ENCODE results near the gene CDKAL1. TPM values are rescaled to one million over a fixed set of nuclear protein-coding genes. Genes with fewer than 3 reads are reported as not detected.

Gene CDKAL1
- total RNA-seq, 1 experiment from 2014 or later = 11.8 TPM

GRCh38 chr6:20870493-20870892 lies 336.2 kb downstream of the CDKAL1 start:
- DNase-seq (ENCODE audit: unreplicated experiment) = no peak
- Mint-ChIP-seq H3K9me3 (ENCODE audit: unreplicated experiment) (no peaks in the 10 kb centered on the region), H3K27ac (ENCODE audit: low read depth, unreplicated experiment) (no peak overlapping the region), H3K27me3 (ENCODE audit: insufficient read depth, unreplicated experiment) (no peaks in the 10 kb centered on the region), H3K36me3 (ENCODE audit: insufficient read depth, unreplicated experiment) (no peaks in the 10 kb centered on the region), H3K4me3 (ENCODE audit: unreplicated experiment) (no peak overlapping the region), H3K4me1 (ENCODE audit: insufficient read depth, unreplicated experiment) (peaks cover 13% of the 10 kb centered on the region)
- TF ChIP-seq CTCF (IDR thresholded peaks at IDR 0.05; ENCODE audit: unreplicated experiment) = no peak
- BruUV-seq (replicated peaks) = no TSS peak
- POLR2A ChIA-PET = interaction anchor here (0.8 kb wide), 1 partner anchor 43 kb away, joined by 3 read pairs; no protein-coding TSS in a partner anchor
- intact Hi-C loops (cut with micrococcal nuclease) = no loop called here
- CTCF ChIA-PET = no interaction called here

- H3K4me3 Mint-ChIP-seq (ENCODE audit: unreplicated experiment) = no peak overlapping the region
- peaks cover 23% of the 10 kb centered on the region for H3K4me1 Mint-ChIP-seq (ENCODE audit: insufficient read depth, unreplicated experiment)
- no peaks in the 10 kb centered on the region for H3K36me3 Mint-ChIP-seq (ENCODE audit: insufficient read depth, unreplicated experiment)
- H3K27me3 Mint-ChIP-seq (ENCODE audit: insufficient read depth, unreplicated experiment) = no peaks in the 10 kb centered on the region
- peak; percentile 21 for DNase-seq (ENCODE audit: unreplicated experiment)
- H3K9me3 Mint-ChIP-seq (ENCODE audit: unreplicated experiment) = no peaks in the 10 kb centered on the region
- TF ChIP-seq CTCF (IDR thresholded peaks at IDR 0.05; ENCODE audit: unreplicated experiment) = no peak
- CTCF ChIA-PET = interaction anchor here (0.6 to 6.1 kb wide), 8 partner anchors 22 to 718 kb away, joined by 3 to 62 read pairs (median 4); no protein-coding TSS in a partner anchor
- intact Hi-C loops (cut with micrococcal nuclease) = loop anchor here (2.0 kb wide), 1 partner anchor 309 kb away; no protein-coding TSS in a partner anchor
- no TSS peak for BruUV-seq (replicated peaks)
- peak overlapping the region; percentile 21 for H3K27ac Mint-ChIP-seq (ENCODE audit: low read depth, unreplicated experiment)
- POLR2A ChIA-PET = interaction anchor here (0.8 to 1.3 kb wide), 3 partner anchors 34 to 715 kb away, joined by 3 to 5 read pairs (median 4); no protein-coding TSS in a partner anchor
Measured at GRCh38 chr6:20873425-20874190, 339.4 kb downstream of the CDKAL1 start.

GRCh38 chr6:20875369-20875963 lies 341.2 kb downstream of the CDKAL1 start:
- ChIA-PET CTCF (interaction anchor here (0.6 to 6.1 kb wide), 9 partner anchors 8 to 1361 kb away, joined by 3 to 62 read pairs (median 3); partner anchors contain the start of gene SOX4), POLR2A (interaction anchor here (1.4 to 4.4 kb wide), 2 partner anchors 713 to 718 kb away, joined by 4 to 52 read pairs; partner anchors contain the start of gene SOX4)
- H3K36me3 Mint-ChIP-seq (ENCODE audit: insufficient read depth, unreplicated experiment) = no peaks in the 10 kb centered on the region
- peaks cover 23% of the 10 kb centered on the region for H3K4me1 Mint-ChIP-seq (ENCODE audit: insufficient read depth, unreplicated experiment)
- intact Hi-C loops (cut with micrococcal nuclease) = loop anchor here (1.0 to 2.0 kb wide), 3 partner anchors 311 to 714 kb away; no protein-coding TSS in a partner anchor
- no peaks in the 10 kb centered on the region for H3K27me3 Mint-ChIP-seq (ENCODE audit: insufficient read depth, unreplicated experiment)
- peak; percentile 43 for DNase-seq (ENCODE audit: unreplicated experiment)
- BruUV-seq (replicated peaks) = no TSS peak
- H3K4me3 Mint-ChIP-seq (ENCODE audit: unreplicated experiment) = no peak overlapping the region
- H3K27ac Mint-ChIP-seq (ENCODE audit: low read depth, unreplicated experiment) = no peak overlapping the region
- H3K9me3 Mint-ChIP-seq (ENCODE audit: unreplicated experiment) = no peaks in the 10 kb centered on the region
- TF ChIP-seq CTCF (IDR thresholded peaks at IDR 0.05; ENCODE audit: unreplicated experiment) = peak; percentile 38

- H3K36me3 Mint-ChIP-seq (ENCODE audit: insufficient read depth, unreplicated experiment) = no peaks in the 10 kb centered on the region
- H3K9me3 Mint-ChIP-seq (ENCODE audit: unreplicated experiment) = no peaks in the 10 kb centered on the region
- no peaks in the 10 kb centered on the region for H3K27me3 Mint-ChIP-seq (ENCODE audit: insufficient read depth, unreplicated experiment)
- DNase-seq (ENCODE audit: unreplicated experiment) = no peak
- intact Hi-C loops (cut with micrococcal nuclease) = no loop called here
- no peak for TF ChIP-seq CTCF (IDR thresholded peaks at IDR 0.05; ENCODE audit: unreplicated experiment)
- ChIA-PET POLR2A (interaction anchor here (1.4 to 4.4 kb wide), 2 partner anchors 712 to 717 kb away, joined by 4 to 52 read pairs; partner anchors contain the start of gene SOX4), CTCF (interaction anchor here (0.6 to 6.1 kb wide), 7 partner anchors 9 to 718 kb away, joined by 3 to 62 read pairs (median 3); partner anchors contain the start of gene SOX4)
- peaks cover 23% of the 10 kb centered on the region for H3K4me1 Mint-ChIP-seq (ENCODE audit: insufficient read depth, unreplicated experiment)
- no TSS peak for BruUV-seq (replicated peaks)
- H3K4me3 Mint-ChIP-seq (ENCODE audit: unreplicated experiment) = no peak overlapping the region
- no peak overlapping the region for H3K27ac Mint-ChIP-seq (ENCODE audit: low read depth, unreplicated experiment)
Measured at GRCh38 chr6:20876036-20876435, 341.8 kb downstream of the CDKAL1 start.
